ENCODE data around the gene HTR3A. TPM values are rescaled to one million over a fixed set of nuclear protein-coding genes. Genes with fewer than 3 reads are reported as not detected.
A peak's percentile ranks its signal among the peaks of the same experiment; 100 is the strongest.

The HTR3A gene
- total and polyA plus RNA-seq, 8 donors, result 0.11 to 0.79 (median 0.29) TPM; not detected in 4

DNA sequence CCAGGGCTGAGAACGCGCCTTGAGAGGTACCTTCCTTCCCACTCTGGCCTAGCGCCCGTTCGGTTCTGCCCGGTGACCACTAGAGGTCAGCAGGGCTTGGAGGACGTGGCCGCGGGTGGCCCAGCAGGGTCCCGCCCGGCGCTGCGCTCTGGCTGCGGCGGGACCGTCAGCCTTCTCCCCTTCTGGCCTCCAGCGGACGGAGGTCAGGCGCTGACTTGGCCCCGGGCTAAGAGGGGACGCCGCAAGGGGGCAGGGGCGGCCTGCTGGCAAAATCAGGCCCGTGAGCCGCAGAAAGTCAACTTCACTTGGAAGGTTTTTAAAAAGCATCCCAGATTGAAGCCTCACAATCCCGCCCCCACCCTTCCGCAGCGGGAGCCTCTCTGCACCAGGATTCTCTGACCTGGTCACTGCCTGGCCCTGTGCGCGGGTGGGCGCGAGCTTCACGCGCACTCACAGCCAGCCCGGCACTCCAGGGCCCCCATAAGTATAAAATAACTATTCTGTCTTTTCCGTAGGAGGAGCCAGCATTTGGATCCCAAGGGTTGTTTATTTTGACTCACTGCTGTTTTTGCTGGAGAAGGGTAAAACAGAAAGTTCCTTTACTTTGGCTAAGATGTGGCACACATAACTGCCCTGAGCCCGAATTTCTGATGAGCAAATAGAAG lies 61.4 kb downstream of the HTR3A start:
- no peaks in the 10 kb centered on the region for H3K36me3 ChIP-seq
- no peaks in the 10 kb centered on the region for H3K9me3 ChIP-seq
- H3K27ac ChIP-seq, result peak overlapping the region; percentile 34 to 35
- DNase-seq, result peak; percentile 62 to 95 (median 80)
- TF ChIP-seq, protein P1, sequence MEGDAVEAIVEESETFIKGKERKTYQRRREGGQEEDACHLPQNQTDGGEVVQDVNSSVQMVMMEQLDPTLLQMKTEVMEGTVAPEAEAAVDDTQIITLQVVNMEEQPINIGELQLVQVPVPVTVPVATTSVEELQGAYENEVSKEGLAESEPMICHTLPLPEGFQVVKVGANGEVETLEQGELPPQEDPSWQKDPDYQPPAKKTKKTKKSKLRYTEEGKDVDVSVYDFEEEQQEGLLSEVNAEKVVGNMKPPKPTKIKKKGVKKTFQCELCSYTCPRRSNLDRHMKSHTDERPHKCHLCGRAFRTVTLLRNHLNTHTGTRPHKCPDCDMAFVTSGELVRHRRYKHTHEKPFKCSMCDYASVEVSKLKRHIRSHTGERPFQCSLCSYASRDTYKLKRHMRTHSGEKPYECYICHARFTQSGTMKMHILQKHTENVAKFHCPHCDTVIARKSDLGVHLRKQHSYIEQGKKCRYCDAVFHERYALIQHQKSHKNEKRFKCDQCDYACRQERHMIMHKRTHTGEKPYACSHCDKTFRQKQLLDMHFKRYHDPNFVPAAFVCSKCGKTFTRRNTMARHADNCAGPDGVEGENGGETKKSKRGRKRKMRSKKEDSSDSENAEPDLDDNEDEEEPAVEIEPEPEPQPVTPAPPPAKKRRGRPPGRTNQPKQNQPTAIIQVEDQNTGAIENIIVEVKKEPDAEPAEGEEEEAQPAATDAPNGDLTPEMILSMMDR (IDR thresholded peaks at IDR 0.05), result peak; percentile 84 to 90
- intact Hi-C loops (cut with DNase I), result no loop called here
- ATAC-seq, result peak; percentile 99
- no peaks in the 10 kb centered on the region for H3K27me3 ChIP-seq
- peak overlapping the region; percentile 20 to 24 for H3K4me3 ChIP-seq
- peaks cover 0 to 16% of the 10 kb centered on the region in 2 donors for H3K4me1 ChIP-seq

DNA sequence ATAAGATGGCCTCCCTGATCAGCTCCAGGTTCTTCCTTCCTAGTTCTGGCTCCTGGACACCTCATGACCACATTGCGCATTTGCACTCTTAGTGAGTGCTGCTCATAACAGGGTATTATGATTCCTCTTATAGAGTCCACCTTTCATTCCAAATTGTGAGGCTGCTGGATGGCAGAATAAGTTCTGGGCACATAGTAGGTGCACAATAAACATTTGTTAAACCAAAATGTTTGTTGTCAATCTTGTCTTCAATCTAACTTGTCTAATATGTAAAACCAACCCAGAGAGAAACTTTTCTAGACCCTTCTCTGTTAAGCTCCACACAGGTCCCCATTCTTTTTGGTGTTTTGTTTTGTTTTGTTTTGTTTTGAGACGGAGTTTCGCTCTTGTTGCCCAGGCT lies 62.0 kb downstream of the HTR3A start:
- intact Hi-C loops (cut with DNase I), result no loop called here
- TF ChIP-seq, protein P1 (IDR thresholded peaks at IDR 0.05), result no peak
- no peak overlapping the region for H3K4me3 ChIP-seq

DNA sequence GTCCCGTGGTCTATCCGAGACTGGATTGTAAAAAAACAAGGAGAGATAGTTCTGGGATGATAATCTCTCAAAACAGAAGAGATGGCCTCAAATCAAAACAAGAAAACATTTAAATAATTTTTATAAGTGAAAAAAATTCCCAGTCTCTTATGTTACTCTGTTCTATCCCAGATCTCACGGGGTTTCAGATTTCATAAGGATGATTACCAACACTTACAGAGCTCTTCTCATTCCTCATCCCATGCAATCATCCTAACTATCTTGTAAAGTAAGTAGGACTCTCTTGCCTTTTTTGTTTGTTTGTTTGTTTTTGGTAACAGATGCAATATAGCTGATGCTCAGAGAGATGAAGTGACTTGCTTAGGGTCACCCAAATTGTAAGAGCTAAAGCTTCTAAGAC lies 64.6 kb downstream of the HTR3A start:
- H3K4me3 ChIP-seq, result no peak overlapping the region
- TF ChIP-seq, protein P1 (IDR thresholded peaks at IDR 0.05), result no peak
- H3K27me3 ChIP-seq, result no peaks in the 10 kb centered on the region
- no peak overlapping the region for H3K27ac ChIP-seq
- ATAC-seq (no peak), DNase-seq (no peak)
- H3K36me3 ChIP-seq, result no peaks in the 10 kb centered on the region
- H3K4me1 ChIP-seq, result peaks cover 0 to 16% of the 10 kb centered on the region in 2 donors
- intact Hi-C loops (cut with DNase I), result no loop called here
- H3K9me3 ChIP-seq, result no peaks in the 10 kb centered on the region

More for the DNA sequence above, 62.0 kb downstream of the HTR3A start:
- Histone ChIP-seq H3K27me3 (no peaks in the 10 kb centered on the region), H3K36me3 (no peaks in the 10 kb centered on the region), H3K4me1 (peaks cover 0 to 16% of the 10 kb centered on the region in 2 donors), H3K9me3 (no peaks in the 10 kb centered on the region), H3K27ac (peak overlapping the region in 1 of 2 donors; percentile 34)
- DNase-seq (no peak), ATAC-seq (no peak)

Other genes starting within 250 kb of the HTR3A start
- 10 to 100 TPM; 10.3 to 14.1 TPM for gene ZW10, start 201.4 kb upstream of the HTR3A start, total RNA-seq
- 10 to 100 TPM; 20.6 to 25.5 (median 23.6) TPM for gene ZW10, start 201.4 kb upstream of the HTR3A start, polyA plus RNA-seq (ENCODE audit: insufficient read length in 6 of 6)
- not detected for gene CLDN25, start 195.3 kb upstream of the HTR3A start, total RNA-seq
- gene CLDN25, start 195.3 kb upstream of the HTR3A start, polyA plus RNA-seq (ENCODE audit: insufficient read length in 6 of 6), result not detected
- 10 to 100 TPM; 21.7 TPM for gene USP28, start 99.5 kb upstream of the HTR3A start, total RNA-seq
- 10 to 100 TPM; 36.6 to 52.1 (median 42.8) TPM for gene USP28, start 99.5 kb upstream of the HTR3A start, polyA plus RNA-seq (ENCODE audit: insufficient read length in 6 of 6)
- not detected for gene HTR3B, start 70.3 kb upstream of the HTR3A start, total RNA-seq
- under 1 TPM; 0.10 to 0.21 (median 0.15) TPM for gene HTR3B, start 70.3 kb upstream of the HTR3A start, polyA plus RNA-seq (ENCODE audit: insufficient read length in 6 of 6)
- gene ZBTB16, start 84.6 kb downstream of the HTR3A start, total RNA-seq, result 10 to 100 TPM; 52.5 to 55.6 TPM
- gene ZBTB16, start 84.6 kb downstream of the HTR3A start, polyA plus RNA-seq (ENCODE audit: insufficient read length in 6 of 6), result 10 to 100 TPM in 2 of 6 donors, 1 to 10 TPM in 4; 3.4 to 11.8 (median 7.3) TPM